Peyer's patch (tissue), 4 donors: ENCODE results near the gene FAM20B. TPM values are rescaled to one million over a fixed set of nuclear protein-coding genes. Genes with fewer than 3 reads are reported as not detected.
A peak's percentile ranks its signal among the peaks of the same experiment; 100 is the strongest.
"Not testable (repeated sequence)": the region's sequence is repeated elsewhere in the genome, so short reads cannot be mapped to it uniquely, and the experiment has no call there.

ENCODE experiments used
- DNase-seq, 3 donors: peaks; one replicate each; pipeline ENCODE4 v3.0.0-alpha.2; 2017 to 2019
- H3K27ac ChIP-seq, 4 donors: fragments of 200-600 bp; sonication (generic); one replicate each; pipeline ENCODE4 v1.5.1; 2016 to 2019
- H3K27me3 ChIP-seq, 2 donors: fragments of 200-600 bp; sonication (generic); one replicate each; pipeline ENCODE4 v1.5.1; 2019
- H3K36me3 ChIP-seq, 3 donors: fragments of 200-600 bp; sonication (generic); one replicate each; pipeline ENCODE4 v1.5.1; 2016 to 2019
- H3K4me1 ChIP-seq, 4 donors: fragments of 200-600 bp; sonication (generic); one replicate each; pipeline ENCODE4 v1.5.1; 2016 to 2019
- H3K4me3 ChIP-seq, 4 donors: fragments of 200-600 bp; sonication (generic); 1 replicate in 3 of 4; 2 replicates in 1 of 4; pipeline ENCODE4 v1.5.1; 2016 to 2019; ENCODE audit warnings: mild to moderate bottlenecking in 1 of 4
- H3K9me3 ChIP-seq, 4 donors: fragments of 200-600 bp; sonication (generic); one replicate each; pipeline ENCODE4 v1.5.1; 2016 to 2019; ENCODE audit warnings: mild to moderate bottlenecking in 1 of 4
- CTCF ChIP-seq, 6 experiments: fragments of 450-650 bp in 4 of 6; fragments of 200-600 bp in 2 of 6; sonication (generic) in 1 of 6; IDR thresholded peaks; one replicate each; pipeline ENCODE4 v1.5.1; 2017 to 2019; ENCODE audit warnings: antibody characterized with exemption in 6 of 6, mild to moderate bottlenecking in 3 of 6, moderate library complexity in 1 of 6
- POLR2A ChIP-seq, 2 donors: fragments of 450-650 bp; IDR thresholded peaks; one replicate each; pipeline ENCODE4 v1.5.1; 2017; ENCODE audit warnings: antibody characterized with exemption in 2 of 2, mild to moderate bottlenecking in 2 of 2, moderate library complexity in 2 of 2
- total RNA-seq, 4 donors: library from RNA; depleted of rRNA; stranded (reverse); fragments of >200 nt; gene quantifications; one replicate each; pipeline ENCODE4 v1.1.0, GENCODE V29; 2016

FAM20B gene
- total RNA-seq, 4 donors from 2014 or later, result 13.8 to 18.8 (median 17.2) TPM

- no peak overlapping the region for H3K27ac ChIP-seq
- no peaks in the 10 kb centered on the region for H3K36me3 ChIP-seq
- no peak for DNase-seq
- TF ChIP-seq POLR2A (IDR thresholded peaks at IDR 0.05), result no peak
- no peak for TF ChIP-seq CTCF (IDR thresholded peaks at IDR 0.05)
- no peak overlapping the region for H3K4me3 ChIP-seq
- peaks cover 3 to 6% (median 4%) of the 10 kb centered on the region in 4 donors for H3K4me1 ChIP-seq
- no peaks in the 10 kb centered on the region for H3K27me3 ChIP-seq
- H3K9me3 ChIP-seq, result no peaks in the 10 kb centered on the region
Measured at GRCh38 chr1:178998295-178998694, 27.4 kb upstream of the FAM20B start.

DNA sequence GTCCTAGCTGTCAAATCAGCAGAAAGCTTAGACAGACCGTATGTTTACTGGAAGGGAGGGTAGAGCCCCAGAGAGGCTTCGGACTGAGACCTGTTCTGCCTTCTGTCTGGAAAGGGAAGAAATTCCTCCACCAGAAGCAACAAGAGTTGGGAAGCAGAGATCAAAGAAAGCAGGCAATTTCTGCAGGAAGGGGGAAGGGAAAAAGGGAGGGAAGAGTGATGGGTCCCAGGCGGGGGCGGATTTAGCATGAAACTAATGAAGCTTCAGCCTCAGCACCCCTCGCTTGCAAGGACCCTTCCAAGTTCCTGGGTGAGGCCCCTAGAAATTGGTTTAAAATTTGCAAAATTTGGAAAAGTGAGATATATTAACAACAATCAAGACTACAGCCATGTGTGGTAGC, 26.6 kb upstream of the FAM20B start:
- Histone ChIP-seq H3K4me1 (peaks cover 3 to 8% (median 4%) of the 10 kb centered on the region in 4 donors), H3K27ac (no peak overlapping the region), H3K4me3 (no peak overlapping the region), H3K36me3 (no peaks in the 10 kb centered on the region), H3K9me3 (no peaks in the 10 kb centered on the region), H3K27me3 (no peaks in the 10 kb centered on the region)
- DNase-seq, result no peak
- TF ChIP-seq CTCF (IDR thresholded peaks at IDR 0.05) (no peak), POLR2A (IDR thresholded peaks at IDR 0.05) (no peak)

GRCh38 chr1:179001451-179001850, 24.2 kb upstream of the FAM20B start:
- no peaks in the 10 kb centered on the region for H3K36me3 ChIP-seq
- no peak overlapping the region for H3K4me3 ChIP-seq
- H3K27ac ChIP-seq, result no peak overlapping the region
- TF ChIP-seq POLR2A (IDR thresholded peaks at IDR 0.05) (no peak), CTCF (IDR thresholded peaks at IDR 0.05) (no peak)
- no peaks in the 10 kb centered on the region for H3K27me3 ChIP-seq
- no peak for DNase-seq
- no peaks in the 10 kb centered on the region for H3K9me3 ChIP-seq
- peaks cover 3 to 8% (median 4%) of the 10 kb centered on the region in 4 donors for H3K4me1 ChIP-seq

DNA sequence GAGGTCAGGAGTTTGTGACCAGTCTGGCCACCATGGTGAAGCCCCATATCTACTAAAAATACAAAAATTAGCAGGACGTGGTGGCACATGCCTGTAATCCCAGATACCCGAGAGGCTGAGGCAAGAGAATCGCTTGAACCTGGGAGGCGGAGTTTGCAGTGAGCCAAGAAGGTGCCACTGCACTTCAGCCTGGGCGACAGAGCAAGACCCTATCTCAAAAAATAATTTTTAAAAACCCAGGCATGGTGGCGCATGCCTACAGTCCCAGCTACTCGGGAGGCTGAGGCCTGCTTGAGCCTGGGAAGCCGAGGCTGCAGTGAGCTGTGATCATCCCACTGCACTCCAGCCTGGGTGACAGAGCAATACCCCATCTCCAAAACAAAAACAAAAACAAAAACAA, 23.6 kb upstream of the FAM20B start:
- not testable (repeated sequence) for H3K4me1 ChIP-seq, DNase-seq, H3K9me3 ChIP-seq, H3K27me3 ChIP-seq, H3K4me3 ChIP-seq, H3K36me3 ChIP-seq
- peak overlapping the region in 1 of 4 donors; percentile 1 for H3K27ac ChIP-seq

DNA sequence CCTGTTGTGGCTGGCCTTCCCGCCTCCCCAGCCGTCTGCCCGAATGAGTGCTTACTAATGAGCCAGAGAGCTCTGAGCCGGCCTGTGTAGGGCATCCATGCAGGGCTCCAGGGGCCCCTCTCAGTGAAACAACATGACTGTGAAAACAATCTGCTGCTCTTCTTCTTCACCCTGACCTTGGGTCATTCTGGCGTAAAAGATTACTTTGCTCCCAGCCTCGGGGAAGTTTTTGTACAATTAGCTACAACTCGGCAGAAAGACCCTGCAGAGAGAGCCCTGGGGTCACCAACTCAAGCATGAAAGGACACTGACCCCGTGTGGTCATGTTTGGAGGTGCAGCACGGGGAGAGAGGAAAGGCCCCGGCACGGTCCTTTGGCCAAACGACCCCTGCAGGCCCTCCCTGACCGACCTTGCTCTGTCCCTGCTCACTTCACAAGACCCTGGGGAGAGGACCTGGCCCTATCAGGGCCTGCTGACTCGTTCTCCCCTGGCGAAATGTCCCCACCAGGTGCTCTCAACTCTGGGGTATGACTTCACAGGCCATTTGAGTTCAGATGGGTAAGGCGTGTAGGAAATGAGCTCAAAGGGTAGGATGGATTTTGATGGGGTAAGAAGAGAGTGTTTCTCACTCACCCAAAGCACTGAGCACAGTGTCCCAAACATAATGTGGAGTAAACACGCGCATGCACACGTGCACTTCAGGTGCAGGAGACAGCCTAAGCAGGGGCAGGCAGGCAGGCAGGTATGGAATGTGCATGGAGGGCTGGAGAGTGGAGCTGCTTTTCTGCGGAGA, 22.9 kb upstream of the FAM20B start:
- H3K36me3 ChIP-seq, result no peaks in the 10 kb centered on the region
- H3K9me3 ChIP-seq, result no peaks in the 10 kb centered on the region
- DNase-seq, result peak; percentile 80 to 92 (median 87)
- no peak overlapping the region for H3K4me3 ChIP-seq
- H3K27me3 ChIP-seq, result no peaks in the 10 kb centered on the region
- H3K4me1 ChIP-seq, result peaks cover 3 to 8% (median 4%) of the 10 kb centered on the region in 4 donors
- peak overlapping the region in 3 of 4 donors; percentile 0 to 50 (median 1) for H3K27ac ChIP-seq
- TF ChIP-seq CTCF (IDR thresholded peaks at IDR 0.05) (peak; percentile 91 to 96 (median 95)), POLR2A (IDR thresholded peaks at IDR 0.05) (no peak)

- no peak for TF ChIP-seq CTCF (IDR thresholded peaks at IDR 0.05)
- TF ChIP-seq POLR2A (IDR thresholded peaks at IDR 0.05), result no peak
- Histone ChIP-seq H3K4me1 (peaks cover 3 to 8% (median 4%) of the 10 kb centered on the region in 4 donors), H3K27me3 (no peaks in the 10 kb centered on the region), H3K4me3 (no peak overlapping the region), H3K36me3 (no peaks in the 10 kb centered on the region), H3K27ac (peak overlapping the region in 2 of 4 donors; percentile 0 to 50), H3K9me3 (no peaks in the 10 kb centered on the region)
- DNase-seq, result no peak
Measured at GRCh38 chr1:179003512-179004066, 22.1 kb upstream of the FAM20B start.
